Lower leg skin (tissue), 4 donors: ENCODE results near the gene ANO7. TPM values are rescaled to one million over a fixed set of nuclear protein-coding genes. Genes with fewer than 3 reads are reported as not detected.

Source experiments
- DNase-seq, 2 donors: peaks; one replicate each; pipeline ENCODE4 v3.0.0-alpha.2; 2019; ENCODE audit warnings: low spot score in 2 of 2
- H3K4me3 ChIP-seq: fragments of 200-600 bp; sonication (generic); 2 replicates; pipeline ENCODE4 v1.5.1; 2017; ENCODE audit warnings: mild to moderate bottlenecking, low read depth; ENCODE audit not compliant: poor library complexity, severe bottlenecking
- CTCF ChIP-seq, 3 donors: fragments of 450-650 bp; IDR thresholded peaks; one replicate each; pipeline ENCODE4 v1.5.1; 2016; ENCODE audit warnings: antibody characterized with exemption in 3 of 3, mild to moderate bottlenecking in 3 of 3, moderate library complexity in 2 of 3
- POLR2A ChIP-seq, 2 donors: fragments of 450-650 bp; IDR thresholded peaks; one replicate each; pipeline ENCODE4 v1.6.1; 2016 to 2017; ENCODE audit warnings: antibody characterized with exemption in 2 of 2, mild to moderate bottlenecking in 1 of 2, moderate library complexity in 1 of 2
- WGBS, 2 donors: methylation state at CpG; one replicate each; pipeline ENCODE4 v1.1.5; 2018; 5-methylcytosine and 5-hydroxymethylcytosine counted together
- intact Hi-C: fragments of 100-400 bp; cut with DNase I; formaldehyde crosslinking; loops from one replicate; pipeline ENCODE4 v1.15.0; 2023; ENCODE audit warnings: low total_unique reads
- total RNA-seq, 4 donors: library from RNA; depleted of rRNA; stranded (reverse); fragments of >200 nt; gene quantifications; one replicate each; pipeline ENCODE4 v1.1.0, GENCODE V29; 2016

Gene ANO7
- total RNA-seq, 4 donors from 2014 or later, result 0.19 to 0.67 (median 0.35) TPM

- intact Hi-C loops, result no loop called here
- H3K4me3 ChIP-seq, result no peak overlapping the region
- WGBS, 2 donors, result 39 to 50% methylated on average over 6 to 9 of the region's 9 CpGs
- no peak for DNase-seq
- TF ChIP-seq POLR2A (IDR thresholded peaks at IDR 0.05) (no peak), CTCF (IDR thresholded peaks at IDR 0.05) (no peak)
These were observed 26.9 kb downstream of the ANO7 start for GRCh38 chr2:241215421-241215820.

- H3K4me3 ChIP-seq, result no peak overlapping the region
- intact Hi-C loops, result no loop called here
- WGBS, 2 donors, result 41 to 49% methylated on average over 14 of the region's 14 CpGs
These were observed 27.8 kb downstream of the ANO7 start for GRCh38 chr2:241216211-241216761.

GRCh38 chr2:241217320-241218031 is 29.0 kb downstream of the ANO7 start:
- 1 to 5% methylated on average over 4 to 12 of the region's 77 CpGs for WGBS, 2 donors
- TF ChIP-seq POLR2A (IDR thresholded peaks at IDR 0.05) (no peak), CTCF (IDR thresholded peaks at IDR 0.05) (no peak)
- DNase-seq, result peak; percentile 43 to 91
- intact Hi-C loops, result no loop called here
- H3K4me3 ChIP-seq, result no peak overlapping the region

More at GRCh38 chr2:241216211-241216761, 27.8 kb downstream of the ANO7 start:
- TF ChIP-seq CTCF (IDR thresholded peaks at IDR 0.05), result no peak
- no peak for TF ChIP-seq POLR2A (IDR thresholded peaks at IDR 0.05)
- DNase-seq, result no peak

GRCh38 chr2:241218131-241219029 is 29.9 kb downstream of the ANO7 start:
- TF ChIP-seq CTCF (IDR thresholded peaks at IDR 0.05) (no peak), POLR2A (IDR thresholded peaks at IDR 0.05) (no peak)
- no peak for DNase-seq
- 1 to 2% methylated on average over 34 to 60 of the region's 83 CpGs for WGBS, 2 donors
- intact Hi-C loops, result no loop called here
- peak overlapping the region; percentile 37 for H3K4me3 ChIP-seq

- no peak overlapping the region for H3K4me3 ChIP-seq
- intact Hi-C loops, result no loop called here
- no peak for TF ChIP-seq POLR2A (IDR thresholded peaks at IDR 0.05)
- TF ChIP-seq CTCF (IDR thresholded peaks at IDR 0.05), result no peak
- 56 to 58% methylated on average over 4 of the region's 4 CpGs for WGBS, 2 donors
- no peak for DNase-seq
These were observed 30.5 kb downstream of the ANO7 start for GRCh38 chr2:241219030-241219382.
